KOPT-K1 (cell line): ENCODE measurements around the gene SLC22A17.

Source experiments
- H3K27ac ChIP-seq: fragments of 200-600 bp; sonication (generic); 2 replicates; pipeline ENCODE4 v1.5.1; 2016; ENCODE audit warnings: antibody characterized with exemption, mild to moderate bottlenecking, low read depth, low read length; ENCODE audit not compliant: poor library complexity, severe bottlenecking
- H3K36me3 ChIP-seq: fragments of 200-600 bp; sonication (generic); 2 replicates; pipeline ENCODE4 v1.5.1; 2017; ENCODE audit warnings: antibody characterized with exemption, mild to moderate bottlenecking, low read length, moderate library complexity; ENCODE audit not compliant: insufficient read depth
- H3K9me3 ChIP-seq: fragments of 200-600 bp; sonication (generic); 2 replicates; pipeline ENCODE4 v1.5.1; 2017; ENCODE audit warnings: antibody characterized with exemption, low read length, mild to moderate bottlenecking; ENCODE audit not compliant: insufficient read depth, poor library complexity, severe bottlenecking

Gene SLC22A17

GRCh38 chr14:23301288-23301968, 51.3 kb downstream of the SLC22A17 start:
- Histone ChIP-seq H3K36me3 (peaks cover 32% of the 10 kb centered on the region), H3K9me3 (no peaks in the 10 kb centered on the region), H3K27ac (peak overlapping the region; percentile 82)

DNA sequence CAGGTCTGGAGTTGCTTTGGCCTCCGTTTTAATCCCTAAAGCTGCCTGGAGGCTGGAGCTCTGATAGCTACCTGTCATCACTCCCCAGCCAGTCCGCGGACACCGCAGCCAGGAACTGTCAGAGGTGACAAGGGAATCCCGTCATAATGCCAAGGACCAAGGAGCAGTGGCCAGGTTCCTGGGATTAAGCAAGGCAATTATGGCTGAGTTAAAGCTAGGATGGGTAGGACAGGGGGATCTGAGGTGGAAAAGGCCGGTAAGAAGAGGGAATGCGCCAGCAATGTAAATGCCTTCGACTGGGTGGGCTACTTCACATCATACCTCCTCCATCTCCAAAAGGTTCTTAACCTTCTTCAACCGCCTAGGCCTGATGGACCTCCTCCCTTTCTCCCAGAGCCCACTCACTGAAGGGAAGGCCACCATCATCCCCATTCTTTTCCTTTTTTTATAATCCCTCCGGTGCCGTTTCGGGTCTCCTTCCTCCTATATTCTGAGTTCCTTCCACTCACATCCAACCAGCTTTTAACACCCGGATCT, 51.9 kb downstream of the SLC22A17 start:
- Histone ChIP-seq H3K9me3 (no peaks in the 10 kb centered on the region), H3K27ac (peak overlapping the region; percentile 82), H3K36me3 (peaks cover 35% of the 10 kb centered on the region)

GRCh38 chr14:23299986-23300686, 52.6 kb downstream of the SLC22A17 start:
- peak overlapping the region; percentile 82 for H3K27ac ChIP-seq
- H3K36me3 ChIP-seq, result peaks cover 35% of the 10 kb centered on the region
- no peaks in the 10 kb centered on the region for H3K9me3 ChIP-seq

GRCh38 chr14:23299211-23299957, 53.3 kb downstream of the SLC22A17 start:
- Histone ChIP-seq H3K27ac (no peak overlapping the region), H3K9me3 (no peaks in the 10 kb centered on the region), H3K36me3 (peaks cover 35% of the 10 kb centered on the region)

DNA sequence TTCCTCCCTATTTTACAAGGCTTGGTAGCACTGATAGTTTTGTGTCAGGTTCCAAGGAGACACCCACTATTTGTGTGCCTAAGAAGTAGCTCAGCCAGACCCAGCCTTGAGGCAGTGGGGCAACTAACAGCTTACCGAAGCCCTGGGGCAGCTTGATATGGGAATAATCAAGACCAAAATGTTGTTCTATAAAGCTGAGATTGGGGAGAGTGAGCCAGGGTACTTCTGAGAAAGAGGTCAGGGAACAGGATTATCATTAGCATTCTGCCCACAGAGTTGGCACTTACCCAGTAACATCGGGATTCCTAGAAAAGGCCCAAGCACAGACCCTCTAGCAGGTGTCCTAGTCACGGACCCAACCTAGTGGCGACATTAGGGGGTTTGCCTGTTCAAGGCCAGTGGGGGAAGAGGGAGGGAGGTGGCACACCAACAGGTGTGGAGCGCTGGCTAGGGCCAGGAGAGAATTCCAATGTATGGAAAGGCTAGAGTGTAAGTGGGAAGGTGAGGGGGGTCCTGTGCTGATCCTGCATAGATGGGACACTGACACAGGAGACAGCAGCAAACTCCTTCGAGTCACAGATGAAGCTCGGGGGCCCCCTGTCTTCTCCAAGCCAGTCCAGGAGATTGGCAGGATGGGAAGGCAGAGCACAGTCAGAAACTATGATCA, 54.9 kb downstream of the SLC22A17 start:
- H3K36me3 ChIP-seq, result peaks cover 35% of the 10 kb centered on the region
- no peak overlapping the region for H3K27ac ChIP-seq
- no peaks in the 10 kb centered on the region for H3K9me3 ChIP-seq

GRCh38 chr14:23297096-23297495, 55.6 kb downstream of the SLC22A17 start:
- no peak overlapping the region for H3K27ac ChIP-seq
- no peaks in the 10 kb centered on the region for H3K9me3 ChIP-seq
- H3K36me3 ChIP-seq, result peaks cover 35% of the 10 kb centered on the region
